HepG2 (cell line): ENCODE data around the gene PLPP3. TPM values are rescaled to one million over a fixed set of nuclear protein-coding genes. Genes with fewer than 3 reads are reported as not detected.

Experiments
- ATAC-seq: fragments of 200-7000 bp; cut with Tn5 transposase; 3 replicates; pipeline ENCODE4 v1.9.1; 2020; ENCODE audit warnings: mild to moderate bottlenecking, moderate library complexity
- BruUV-seq: library from RNA; stranded (reverse); fragments of 400-500 nt; replicated peaks from 2 replicates; lab custom pipeline; 2021; lab: Mats Ljungman, UMichigan
- CTCF ChIA-PET: fragments of 300-600 bp; formaldehyde crosslinking; extraction: SDS; loops from one replicate; lab custom pipeline; 2021; ENCODE audit warnings: low total read pairs, inconsistent platforms, low intra/inter-chr PET ratio; lab: Yijun Ruan, JAX
- POLR2A ChIA-PET: fragments of 350-600 bp; sonication (Branson Sonifier 250); formaldehyde crosslinking; loops from one replicate; lab custom pipeline; 2020; ENCODE audit warnings: antibody characterized with exemption, inconsistent platforms; lab: Yijun Ruan, JAX
- DNase-seq: peaks from one replicate; pipeline ENCODE4 v3.0.0-alpha.2; 2015; ENCODE audit warnings: low spot score
- FAIRE-seq: peaks from 3 replicates; lab custom pipeline; 2011; peaks lifted over from hg19 to GRCh38; lab: Jason Lieb, UNC
- H2AFZ ChIP-seq: one replicate; pipeline ENCODE4 v1.6.1; 2011; ENCODE audit warnings: low read length, inconsistent platforms
- H3K27ac ChIP-seq: fragments of 300-600 bp; 3 replicates; pipeline ENCODE4 v1.8.0; 2011; ENCODE audit warnings: mixed run types, mild to moderate bottlenecking, mixed read lengths, low read length, inconsistent platforms; ENCODE audit not compliant: insufficient read depth; ENCODE audit errors: extremely low read length
- H3K27me3 ChIP-seq, 2 experiments: fragments of 200-600 bp in 1 of 2; 2 replicates in 1 of 2; 3 replicates in 1 of 2; pipeline versions ENCODE4 v1.6.0 to v1.8.0; 2011; ENCODE audit warnings: low read length in 2 of 2, mild to moderate bottlenecking in 2 of 2, moderate library complexity in 2 of 2, inconsistent platforms in 1 of 2; ENCODE audit not compliant: insufficient read depth in 2 of 2, control insufficient read depth in 1 of 2
- H3K36me3 ChIP-seq, 2 experiments: fragments of 200-600 bp in 1 of 2; replicated peaks in 1 of 2; 2 replicates in 1 of 2; 3 replicates in 1 of 2; pipeline versions ENCODE4 v1.5.1 to v1.8.0; 2011; ENCODE audit warnings: low read length in 2 of 2, inconsistent platforms in 1 of 2; ENCODE audit not compliant: insufficient read depth in 2 of 2, control insufficient read depth in 1 of 2
- H3K4me1 ChIP-seq: 2 replicates; pipeline ENCODE4 v1.5.1; 2012; ENCODE audit warnings: low read length, inconsistent platforms; ENCODE audit not compliant: insufficient read depth
- H3K4me2 ChIP-seq: 2 replicates; pipeline ENCODE4 v1.6.0; 2011; ENCODE audit warnings: low read depth, low read length, inconsistent platforms
- H3K4me3 ChIP-seq, 3 experiments: fragments of 200-600 bp in 1 of 3; sonication (generic), shearing (Covaris generic) in 1 of 3; replicated peaks in 1 of 3; 2 replicates each; pipeline ENCODE4 v1.5.1; 2011 to 2016; ENCODE audit warnings: low read length in 3 of 3, inconsistent platforms in 2 of 3, low read depth in 2 of 3, mild to moderate bottlenecking in 2 of 3, control low read depth in 1 of 3, mixed read lengths in 1 of 3; ENCODE audit not compliant: insufficient read depth in 1 of 3
- H3K79me2 ChIP-seq: one replicate; pipeline ENCODE4 v1.6.1; 2011; ENCODE audit warnings: low read length, inconsistent platforms; ENCODE audit not compliant: insufficient read depth
- H3K9ac ChIP-seq: 2 replicates; pipeline ENCODE4 v1.6.0; 2011; ENCODE audit warnings: mild to moderate bottlenecking, low read depth, low read length, inconsistent platforms; ENCODE audit not compliant: insufficient read depth
- H3K9me3 ChIP-seq: 2 replicates; pipeline ENCODE4 v1.5.1; 2012; ENCODE audit warnings: mild to moderate bottlenecking, low read length
- H4K20me1 ChIP-seq: 2 replicates; pipeline ENCODE4 v1.6.0; 2011; ENCODE audit warnings: inconsistent platforms, mild to moderate bottlenecking, low read length, moderate library complexity; ENCODE audit not compliant: insufficient read depth
- DPF2 ChIP-seq: sonication (generic); formaldehyde crosslinking; IDR thresholded peaks from 2 replicates; pipeline ENCODE4 v1.4.0; 2020; ENCODE audit warnings: mild to moderate bottlenecking, low read depth, missing genetic modification reagents, borderline replicate concordance
- GATAD2A ChIP-seq: IDR thresholded peaks from 2 replicates; pipeline ENCODE4 v1.6.1; 2016
- GTF3A ChIP-seq: sonication (generic); formaldehyde crosslinking; conservative IDR thresholded peaks from 2 replicates; pipeline ENCODE4 v1.4.0; 2020; ENCODE audit warnings: mild to moderate bottlenecking, missing genetic modification reagents
- HNF4A ChIP-seq: sonication (generic); formaldehyde crosslinking; IDR thresholded peaks from 2 replicates; pipeline ENCODE4 v1.4.0; 2020; ENCODE audit warnings: missing genetic modification reagents
- HNF4G ChIP-seq, 2 experiments: sonication (generic) in 1 of 2; formaldehyde crosslinking in 1 of 2; IDR thresholded peaks; 2 replicates each; pipeline versions ENCODE4 v1.4.0 to v1.6.1; 2011 to 2020; ENCODE audit warnings: borderline replicate concordance in 2 of 2, low read depth in 2 of 2, mild to moderate bottlenecking in 2 of 2, low read length in 1 of 2, missing genetic modification reagents in 1 of 2, moderate library complexity in 1 of 2
- HOXA3 ChIP-seq: sonication (generic); formaldehyde crosslinking; IDR thresholded peaks from 2 replicates; pipeline ENCODE4 v1.5.0; 2020; ENCODE audit warnings: missing genetic modification reagents
- HOXA7 ChIP-seq: sonication (generic); formaldehyde crosslinking; IDR thresholded peaks from 2 replicates; pipeline ENCODE4 v1.8.1; 2022; ENCODE audit warnings: mild to moderate bottlenecking, missing genetic modification reagents, moderate library complexity
- MED1 ChIP-seq: sonication (generic); formaldehyde crosslinking; IDR thresholded peaks from 2 replicates; pipeline ENCODE4 v1.4.0; 2020; ENCODE audit warnings: missing genetic modification reagents
- NCOR1 ChIP-seq: fragments of 200-600 bp; sonication (generic); IDR thresholded peaks from 2 replicates; pipeline ENCODE4 v1.7.0; 2017; ENCODE audit warnings: antibody characterized with exemption, low read length, borderline replicate concordance
- ZNF451 ChIP-seq: sonication (generic); formaldehyde crosslinking; IDR thresholded peaks from 2 replicates; pipeline ENCODE4 v1.5.0; 2020; ENCODE audit warnings: mild to moderate bottlenecking, missing genetic modification reagents
- ZNF558 ChIP-seq: sonication (generic); formaldehyde crosslinking; IDR thresholded peaks from 2 replicates; pipeline ENCODE4 v1.9.0; 2022; ENCODE audit warnings: mild to moderate bottlenecking, missing genetic modification reagents, borderline replicate concordance
- ZNF644 ChIP-seq: IDR thresholded peaks from 2 replicates; pipeline ENCODE4 v1.6.1; 2016; ENCODE audit warnings: low read depth
- ZSCAN30 ChIP-seq: sonication (generic); formaldehyde crosslinking; IDR thresholded peaks from 2 replicates; pipeline ENCODE4 v1.5.0; 2020; ENCODE audit warnings: mild to moderate bottlenecking, missing genetic modification reagents
- WGBS: methylation state at CpG from one replicate; pipeline ENCODE4 v1.1.6; 2017; ENCODE audit warnings: low lambda C conversion rate; 5-methylcytosine and 5-hydroxymethylcytosine counted together
- in situ Hi-C: cut with HindIII; loops from 2 replicates; pipeline ENCODE4 v1.10.0; 2017; ENCODE audit warnings: low pct_unique_long_range_greater_than_20kb; ENCODE audit not compliant: extremely low pct_ligation_motif_present
- intact Hi-C: fragments of 100-400 bp; cut with micrococcal nuclease; formaldehyde crosslinking; loops from one replicate; pipeline ENCODE4 v1.10.0; 2022; ENCODE audit not compliant: unreplicated experiment
- polyA plus RNA-seq, 8 experiments: library from polyadenylated mRNA; depleted of rRNA in 3 of 8; stranded (reverse) in 7 of 8; unstranded in 1 of 8; fragments of >200 nt; fragmentation: Illumina TruSeq in 4 of 8; extraction: Trizol in 4 of 8; gene quantifications; 2 replicates each; pipeline versions ENCODE4 v1.2.1 to v1.2.3, GENCODE V29; 2011 to 2016; ENCODE audit warnings: low read depth in 4 of 8, missing spikeins in 1 of 8, mixed read lengths in 1 of 8; ENCODE audit not compliant: insufficient read depth in 1 of 8
- total RNA-seq, 5 experiments: library from RNA; depleted of rRNA; stranded (reverse); fragments of >200 nt; fragmentation: Illumina TruSeq; extraction: Trizol; gene quantifications; 2 replicates each; pipeline ENCODE4 v1.2.3, GENCODE V29; 2016; ENCODE audit warnings: low read depth in 1 of 5
- TF ChIP-seq, protein P1 (sequence below), 2 experiments: sonication (generic) in 1 of 2; formaldehyde crosslinking in 1 of 2; IDR thresholded peaks; 2 replicates each; pipeline versions ENCODE4 v1.5.1 to v1.6.1; 2011 to 2020; ENCODE audit warnings: borderline replicate concordance in 1 of 2, low read depth in 1 of 2, low read length in 1 of 2, mild to moderate bottlenecking in 1 of 2, missing genetic modification reagents in 1 of 2, moderate library complexity in 1 of 2
- TF ChIP-seq, protein P2 (sequence below): IDR thresholded peaks from 2 replicates; pipeline ENCODE4 v1.6.1; 2016; ENCODE audit warnings: mild to moderate bottlenecking
- TF ChIP-seq, protein P3 (sequence below): sonication (generic); formaldehyde crosslinking; IDR thresholded peaks from 2 replicates; pipeline ENCODE4 v1.5.1; 2020; ENCODE audit warnings: mild to moderate bottlenecking, missing genetic modification reagents, moderate library complexity
- TF ChIP-seq, protein P4 (sequence below): IDR thresholded peaks from 2 replicates; pipeline ENCODE4 v1.6.1; 2012; ENCODE audit warnings: inconsistent platforms

Gene PLPP3
- total and polyA plus RNA-seq, 2 of the 13 experiments (the other 11 are each of a cell fraction or from before 2014, with no cell fraction given): 49.7 to 65.8 TPM

DNA sequence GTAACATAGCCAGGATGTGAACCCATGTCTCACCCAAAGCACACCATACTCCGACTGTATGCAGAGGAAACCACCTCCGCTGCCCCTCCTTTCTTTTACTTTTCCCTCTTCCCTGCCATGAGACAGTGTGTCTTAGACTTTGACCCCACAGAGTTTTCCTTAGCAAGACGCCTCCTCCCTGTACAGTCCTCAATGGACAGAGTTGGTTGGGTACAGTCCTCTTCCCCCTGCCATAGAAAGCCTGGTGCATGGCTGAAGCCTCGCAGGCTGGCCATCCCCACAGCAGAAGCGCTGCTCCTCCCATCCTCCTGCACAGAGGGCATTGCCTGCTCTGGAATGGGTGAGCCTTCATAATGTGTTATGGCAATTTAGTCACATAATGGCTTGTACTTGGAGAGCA, 127.9 kb downstream of the PLPP3 start:
- Histone ChIP-seq H3K4me3 (no peak overlapping the region), H4K20me1 (no peaks in the 10 kb centered on the region), H3K4me1 (peaks cover 77% of the 10 kb centered on the region), H3K4me2 (0 out of 2 replicates have a peak overlapping the region, but pooled peaks have one; percentile 0), H3K9me3 (no peaks in the 10 kb centered on the region), H3K79me2 (no peaks in the 10 kb centered on the region), H3K9ac (no peak overlapping the region), H3K27me3 (no peaks in the 10 kb centered on the region), H3K27ac (peak overlapping the region; percentile 69), H2AFZ (no peak overlapping the region), H3K36me3 (no peaks in the 10 kb centered on the region)
- 63% methylated on average over 5 of the region's 5 CpGs for WGBS
- DNase-seq: no peak
- CTCF ChIA-PET: no interaction called here
- BruUV-seq: no TSS peak
- in situ Hi-C loops: no loop called here
- TF ChIP-seq ZSCAN30 (no peak), DPF2 (CRISPR knock-in tag) (peak; percentile 39; the same call in 1 of the 2 replicates), NCOR1 (peak; percentile 63), ZNF451 (CRISPR knock-in tag) (no peak), HOXA7 (CRISPR knock-in tag) (no peak), HNF4G (IDR thresholded peaks at IDR 0.05; ENCODE audit: borderline replicate concordance, low read depth, low read length) (no peak), HNF4G (CRISPR knock-in tag; IDR thresholded peaks at IDR 0.05; ENCODE audit: borderline replicate concordance, low read depth) (0 out of 2 replicates have a peak, but pooled peaks have one; percentile 37), GATAD2A (CRISPR knock-in tag) (peak; percentile 55; the same call in 1 of the 2 replicates), HNF4A (peak; percentile 72), MED1 (peak; percentile 14; the same call in 1 of the 2 replicates), HOXA3 (CRISPR knock-in tag) (0 out of 2 replicates have a peak, but pooled peaks have one; percentile 45), GTF3A (CRISPR knock-in tag) (0 out of 2 replicates have a peak, but pooled peaks have one; percentile 40), ZNF644 (peak; percentile 77), ZNF558 (CRISPR knock-in tag) (no peak)
- TF ChIP-seq, protein P1, sequence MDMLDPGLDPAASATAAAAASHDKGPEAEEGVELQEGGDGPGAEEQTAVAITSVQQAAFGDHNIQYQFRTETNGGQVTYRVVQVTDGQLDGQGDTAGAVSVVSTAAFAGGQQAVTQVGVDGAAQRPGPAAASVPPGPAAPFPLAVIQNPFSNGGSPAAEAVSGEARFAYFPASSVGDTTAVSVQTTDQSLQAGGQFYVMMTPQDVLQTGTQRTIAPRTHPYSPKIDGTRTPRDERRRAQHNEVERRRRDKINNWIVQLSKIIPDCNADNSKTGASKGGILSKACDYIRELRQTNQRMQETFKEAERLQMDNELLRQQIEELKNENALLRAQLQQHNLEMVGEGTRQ (IDR thresholded peaks at IDR 0.05; ENCODE audit: low read depth, low read length): no peak
- TF ChIP-seq, protein P1 (CRISPR knock-in tag; IDR thresholded peaks at IDR 0.05; ENCODE audit: borderline replicate concordance): no peak
- TF ChIP-seq, protein P2, sequence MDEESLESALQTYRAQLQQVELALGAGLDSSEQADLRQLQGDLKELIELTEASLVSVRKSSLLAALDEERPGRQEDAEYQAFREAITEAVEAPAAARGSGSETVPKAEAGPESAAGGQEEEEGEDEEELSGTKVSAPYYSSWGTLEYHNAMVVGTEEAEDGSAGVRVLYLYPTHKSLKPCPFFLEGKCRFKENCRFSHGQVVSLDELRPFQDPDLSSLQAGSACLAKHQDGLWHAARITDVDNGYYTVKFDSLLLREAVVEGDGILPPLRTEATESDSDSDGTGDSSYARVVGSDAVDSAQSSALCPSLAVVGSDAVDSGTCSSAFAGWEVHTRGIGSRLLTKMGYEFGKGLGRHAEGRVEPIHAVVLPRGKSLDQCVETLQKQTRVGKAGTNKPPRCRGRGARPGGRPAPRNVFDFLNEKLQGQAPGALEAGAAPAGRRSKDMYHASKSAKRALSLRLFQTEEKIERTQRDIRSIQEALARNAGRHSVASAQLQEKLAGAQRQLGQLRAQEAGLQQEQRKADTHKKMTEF (CRISPR knock-in tag): no peak
- TF ChIP-seq, protein P3, sequence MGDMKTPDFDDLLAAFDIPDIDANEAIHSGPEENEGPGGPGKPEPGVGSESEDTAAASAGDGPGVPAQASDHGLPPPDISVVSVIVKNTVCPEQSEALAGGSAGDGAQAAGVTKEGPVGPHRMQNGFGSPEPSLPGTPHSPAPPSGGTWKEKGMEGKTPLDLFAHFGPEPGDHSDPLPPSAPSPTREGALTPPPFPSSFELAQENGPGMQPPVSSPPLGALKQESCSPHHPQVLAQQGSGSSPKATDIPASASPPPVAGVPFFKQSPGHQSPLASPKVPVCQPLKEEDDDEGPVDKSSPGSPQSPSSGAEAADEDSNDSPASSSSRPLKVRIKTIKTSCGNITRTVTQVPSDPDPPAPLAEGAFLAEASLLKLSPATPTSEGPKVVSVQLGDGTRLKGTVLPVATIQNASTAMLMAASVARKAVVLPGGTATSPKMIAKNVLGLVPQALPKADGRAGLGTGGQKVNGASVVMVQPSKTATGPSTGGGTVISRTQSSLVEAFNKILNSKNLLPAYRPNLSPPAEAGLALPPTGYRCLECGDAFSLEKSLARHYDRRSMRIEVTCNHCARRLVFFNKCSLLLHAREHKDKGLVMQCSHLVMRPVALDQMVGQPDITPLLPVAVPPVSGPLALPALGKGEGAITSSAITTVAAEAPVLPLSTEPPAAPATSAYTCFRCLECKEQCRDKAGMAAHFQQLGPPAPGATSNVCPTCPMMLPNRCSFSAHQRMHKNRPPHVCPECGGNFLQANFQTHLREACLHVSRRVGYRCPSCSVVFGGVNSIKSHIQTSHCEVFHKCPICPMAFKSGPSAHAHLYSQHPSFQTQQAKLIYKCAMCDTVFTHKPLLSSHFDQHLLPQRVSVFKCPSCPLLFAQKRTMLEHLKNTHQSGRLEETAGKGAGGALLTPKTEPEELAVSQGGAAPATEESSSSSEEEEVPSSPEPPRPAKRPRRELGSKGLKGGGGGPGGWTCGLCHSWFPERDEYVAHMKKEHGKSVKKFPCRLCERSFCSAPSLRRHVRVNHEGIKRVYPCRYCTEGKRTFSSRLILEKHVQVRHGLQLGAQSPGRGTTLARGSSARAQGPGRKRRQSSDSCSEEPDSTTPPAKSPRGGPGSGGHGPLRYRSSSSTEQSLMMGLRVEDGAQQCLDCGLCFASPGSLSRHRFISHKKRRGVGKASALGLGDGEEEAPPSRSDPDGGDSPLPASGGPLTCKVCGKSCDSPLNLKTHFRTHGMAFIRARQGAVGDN (CRISPR knock-in tag): peak; percentile 45
- TF ChIP-seq, protein P4, sequence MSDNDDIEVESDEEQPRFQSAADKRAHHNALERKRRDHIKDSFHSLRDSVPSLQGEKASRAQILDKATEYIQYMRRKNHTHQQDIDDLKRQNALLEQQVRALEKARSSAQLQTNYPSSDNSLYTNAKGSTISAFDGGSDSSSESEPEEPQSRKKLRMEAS: peak; percentile 15; the same call in 1 of the 2 replicates
- POLR2A ChIA-PET: no interaction called here
- ATAC-seq: peak; percentile 18; the same call in 2 of the 3 replicates
- FAIRE-seq: peak; percentile 46
- intact Hi-C loops: no loop called here
